ENCODE measurements around the gene LRRC27.
"Not testable (repeated sequence)": the region's sequence is repeated elsewhere in the genome, so short reads cannot be mapped to it uniquely, and the experiment has no call there.

The LRRC27 gene

DNA sequence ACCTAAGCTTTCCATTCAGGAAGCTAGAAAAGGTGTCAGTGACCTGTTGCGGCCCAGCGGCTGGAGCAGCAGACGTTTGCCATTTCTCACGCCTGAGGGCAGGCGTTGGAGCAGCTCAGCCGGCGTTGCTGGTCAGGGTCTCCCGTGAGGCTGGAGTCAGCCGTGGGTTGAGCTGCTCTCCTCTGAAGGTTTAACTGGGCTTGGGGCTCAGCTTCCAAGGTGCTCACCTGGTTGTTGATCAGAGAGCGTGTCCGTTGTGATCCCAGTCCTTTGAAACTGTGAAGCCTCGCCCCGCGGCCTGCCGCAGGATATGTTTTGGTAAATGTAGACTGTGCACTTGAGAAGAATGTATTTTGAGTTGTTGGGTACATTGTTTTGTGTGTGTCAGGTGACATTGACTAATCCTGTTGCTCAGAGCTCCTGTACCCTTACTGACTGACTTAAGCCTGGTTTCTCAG lies 44.4 kb downstream of the LRRC27 start:
- DNase-seq = no peak

DNA sequence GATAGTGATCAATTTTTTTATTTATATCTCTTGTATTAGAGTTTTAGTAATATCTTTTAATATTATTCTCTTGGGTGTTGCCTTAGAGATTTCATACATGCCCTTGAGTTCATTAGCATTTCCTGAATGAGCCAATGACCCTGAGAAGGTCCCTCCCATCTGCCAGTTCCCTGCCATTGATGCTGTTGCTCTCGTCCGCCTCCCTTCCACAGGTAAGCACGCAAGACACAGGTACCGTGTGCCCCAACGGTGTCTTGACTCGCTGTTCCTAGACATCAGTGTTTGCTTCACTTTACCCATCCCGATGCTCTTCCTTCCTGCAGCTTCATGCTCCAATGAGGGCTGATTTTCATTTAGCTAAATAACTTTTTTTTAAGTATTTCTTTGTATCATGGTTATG lies 45.3 kb downstream of the LRRC27 start:
- DNase-seq = no peak

DNA sequence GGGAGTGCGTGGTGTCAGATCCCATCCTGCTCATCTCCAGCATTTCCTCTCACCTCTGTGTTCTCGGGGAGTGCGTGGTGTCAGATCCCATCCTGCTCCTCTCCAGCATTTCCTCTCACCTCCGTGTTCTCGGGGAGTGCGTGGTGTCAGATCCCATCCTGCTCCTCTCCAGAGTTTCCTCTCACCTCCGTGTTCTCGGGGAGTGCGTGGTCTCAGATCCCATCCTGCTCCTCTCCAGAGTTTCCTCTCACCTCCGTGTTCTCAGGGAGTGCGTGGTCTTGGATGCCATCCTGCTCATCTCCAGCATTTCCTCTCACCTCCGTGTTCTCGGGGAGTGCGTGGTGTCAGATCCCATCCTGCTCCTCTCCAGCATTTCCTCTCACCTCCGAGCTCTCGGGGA lies 47.0 kb downstream of the LRRC27 start:
- DNase-seq = not testable (repeated sequence)

DNA sequence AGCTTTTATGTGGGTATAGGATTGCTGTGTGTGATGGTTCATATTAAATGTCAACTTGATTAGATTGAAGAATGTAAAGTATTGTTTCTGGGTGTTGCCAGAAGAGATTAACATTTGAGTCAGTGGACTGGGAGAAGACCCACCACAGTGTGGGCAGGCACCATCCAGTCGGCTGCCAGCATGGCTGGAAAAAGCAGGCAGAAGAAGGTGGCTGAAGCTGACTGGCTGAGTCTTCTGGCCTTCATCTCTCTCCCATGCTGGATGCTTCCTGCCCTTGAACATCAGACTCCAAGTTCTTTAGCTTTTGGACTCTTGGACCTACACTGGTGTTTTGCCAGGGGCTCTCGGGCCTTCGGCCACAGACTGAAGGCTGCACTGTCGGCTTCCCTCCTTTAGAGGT lies 49.0 kb downstream of the LRRC27 start:
- DNase-seq = not testable (repeated sequence)

DNA sequence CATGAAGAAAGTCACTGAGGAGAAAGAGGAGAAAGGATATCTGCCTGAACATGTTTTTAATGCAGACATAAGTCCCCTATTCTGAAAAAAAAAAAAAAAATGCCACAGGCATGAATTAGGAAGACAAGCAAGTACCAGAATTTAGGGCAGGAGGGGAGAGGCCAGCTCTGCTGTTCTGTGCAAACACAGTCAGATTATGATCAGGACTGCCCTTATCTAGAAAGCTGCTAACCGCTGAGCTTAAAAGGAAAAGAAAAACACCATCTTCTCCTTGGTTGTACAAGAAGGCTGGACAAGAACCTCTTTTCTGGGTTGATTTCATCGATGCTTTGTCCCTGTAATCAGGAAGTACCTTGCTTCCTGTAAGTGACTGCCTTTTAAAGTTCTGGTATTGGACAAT lies 49.7 kb downstream of the LRRC27 start:
- no peak for DNase-seq

DNA sequence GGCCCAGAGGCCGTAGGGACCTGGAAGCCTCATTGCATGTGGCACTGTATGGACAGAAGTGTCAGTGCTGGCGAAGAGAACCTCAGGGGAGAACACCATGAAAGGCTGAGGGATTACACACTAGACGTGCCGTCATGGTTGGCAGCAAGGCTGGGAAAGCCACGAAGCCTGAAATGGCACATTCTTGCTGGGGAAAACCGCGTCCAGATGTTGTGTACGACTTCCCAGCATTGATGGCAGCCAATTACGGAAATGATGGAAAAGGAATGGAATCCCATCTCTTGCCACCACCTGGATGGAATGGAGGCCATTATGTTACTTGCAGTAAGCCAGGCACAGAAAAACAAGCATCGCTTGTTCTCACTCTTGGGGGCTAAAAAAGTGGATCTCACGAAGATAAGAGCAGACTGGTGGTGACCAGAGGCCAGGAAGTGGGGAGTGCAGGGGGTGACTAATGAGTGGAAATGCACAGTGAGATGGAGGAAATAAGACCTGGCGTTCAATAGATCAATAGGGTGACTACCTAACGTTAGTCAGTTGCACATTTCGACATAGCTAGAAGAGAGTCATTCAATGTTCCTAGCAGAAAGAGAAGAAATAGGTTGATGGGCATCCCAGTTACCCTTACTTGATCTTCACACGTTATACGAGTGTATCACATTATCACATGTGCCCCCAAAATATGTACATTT lies 50.4 kb downstream of the LRRC27 start:
- DNase-seq = no peak

DNA sequence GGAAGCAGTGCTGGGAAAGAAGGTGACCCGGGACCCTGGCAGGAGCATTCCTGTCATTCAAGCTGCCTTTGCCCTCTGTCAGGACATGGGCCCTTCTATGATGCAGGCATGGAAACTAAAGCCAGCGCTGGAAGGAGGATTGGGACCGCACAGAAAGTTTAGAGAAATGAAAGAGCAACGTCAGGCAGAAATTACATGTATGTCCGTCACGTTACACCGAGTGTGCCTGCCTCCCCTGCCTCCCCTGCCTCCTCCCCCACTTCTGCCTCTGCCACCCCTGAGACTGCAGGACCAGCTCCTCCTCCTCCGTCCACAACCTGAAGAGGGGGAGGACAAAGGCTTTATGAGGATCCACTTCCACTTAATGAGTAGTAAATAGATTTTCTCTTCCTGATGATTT lies 51.1 kb downstream of the LRRC27 start:
- DNase-seq = no peak

DNA sequence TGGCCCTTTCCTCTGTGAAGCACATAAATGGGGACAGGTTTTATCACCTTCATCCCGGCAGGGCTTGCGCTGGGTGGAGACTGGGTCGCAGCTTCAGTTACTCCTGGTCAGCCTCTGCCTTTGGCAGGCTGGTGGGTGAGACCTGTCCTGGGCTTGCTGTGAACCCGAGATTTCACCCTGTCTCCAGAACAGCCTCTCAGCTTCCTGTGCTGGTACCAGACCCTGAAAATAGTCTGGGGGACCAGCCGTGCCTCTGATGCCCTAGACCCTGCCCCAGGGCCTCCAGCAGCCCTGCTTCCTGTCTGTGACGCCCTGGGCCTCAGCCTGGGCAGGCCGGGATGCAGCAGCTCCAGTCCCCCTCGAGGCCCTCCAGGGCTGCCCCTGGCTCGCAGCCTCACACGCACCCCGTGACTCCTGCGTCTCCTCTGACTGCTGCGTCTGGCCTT lies 51.8 kb downstream of the LRRC27 start:
- DNase-seq = no peak

DNA sequence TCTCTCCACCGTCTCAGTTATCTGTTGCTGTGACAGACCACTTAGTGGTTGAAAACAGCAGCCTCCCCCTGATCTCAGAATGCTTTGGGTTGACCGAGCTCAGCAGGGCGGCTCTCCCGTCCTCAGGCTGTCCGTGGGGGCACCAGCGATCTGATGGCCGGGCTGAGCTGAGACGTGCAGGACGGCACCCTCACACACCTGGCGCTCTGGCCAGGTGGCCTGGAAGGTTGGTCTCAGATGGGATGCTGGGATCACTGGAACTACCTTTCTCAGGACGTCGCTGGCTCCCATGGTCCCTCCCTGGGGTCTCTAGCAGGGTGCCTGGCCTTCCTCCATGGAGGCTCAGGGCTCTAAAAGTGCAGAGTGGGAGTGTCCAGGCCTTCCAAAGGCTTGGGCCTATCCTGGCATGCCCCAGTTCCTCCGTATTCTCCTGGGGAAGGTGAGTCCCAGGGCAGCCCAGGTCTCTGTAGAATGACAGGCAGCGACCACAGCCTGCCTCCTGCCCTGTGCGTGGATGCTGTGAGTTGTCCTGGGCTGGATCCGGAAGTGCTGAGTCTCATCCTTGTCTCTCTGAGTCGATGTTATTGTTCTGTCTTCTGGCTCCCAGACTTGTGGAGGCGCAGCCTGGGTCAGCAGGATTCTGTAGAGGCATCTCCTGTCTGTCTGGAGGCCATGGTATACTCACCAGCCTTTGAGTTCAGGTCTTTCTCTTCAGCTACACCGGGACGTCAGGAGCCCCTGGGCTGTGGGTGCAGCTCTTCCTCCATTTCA lies 52.8 kb downstream of the LRRC27 start:
- DNase-seq = no peak

DNA sequence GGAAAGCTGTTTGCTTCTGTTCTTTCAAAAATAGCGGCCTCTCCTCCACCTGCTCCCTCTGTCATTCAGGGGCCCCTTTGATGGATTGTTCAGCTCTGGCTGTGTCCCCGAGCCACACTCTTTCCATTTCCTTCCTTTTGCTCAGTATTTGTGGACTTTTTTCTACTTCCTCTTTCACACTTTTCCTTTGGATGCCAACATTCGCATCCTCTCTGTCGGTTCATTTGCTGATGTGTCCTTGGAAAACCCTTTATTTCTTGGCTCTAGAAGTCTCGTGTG lies 53.3 kb downstream of the LRRC27 start:
- DNase-seq = no peak

DNA sequence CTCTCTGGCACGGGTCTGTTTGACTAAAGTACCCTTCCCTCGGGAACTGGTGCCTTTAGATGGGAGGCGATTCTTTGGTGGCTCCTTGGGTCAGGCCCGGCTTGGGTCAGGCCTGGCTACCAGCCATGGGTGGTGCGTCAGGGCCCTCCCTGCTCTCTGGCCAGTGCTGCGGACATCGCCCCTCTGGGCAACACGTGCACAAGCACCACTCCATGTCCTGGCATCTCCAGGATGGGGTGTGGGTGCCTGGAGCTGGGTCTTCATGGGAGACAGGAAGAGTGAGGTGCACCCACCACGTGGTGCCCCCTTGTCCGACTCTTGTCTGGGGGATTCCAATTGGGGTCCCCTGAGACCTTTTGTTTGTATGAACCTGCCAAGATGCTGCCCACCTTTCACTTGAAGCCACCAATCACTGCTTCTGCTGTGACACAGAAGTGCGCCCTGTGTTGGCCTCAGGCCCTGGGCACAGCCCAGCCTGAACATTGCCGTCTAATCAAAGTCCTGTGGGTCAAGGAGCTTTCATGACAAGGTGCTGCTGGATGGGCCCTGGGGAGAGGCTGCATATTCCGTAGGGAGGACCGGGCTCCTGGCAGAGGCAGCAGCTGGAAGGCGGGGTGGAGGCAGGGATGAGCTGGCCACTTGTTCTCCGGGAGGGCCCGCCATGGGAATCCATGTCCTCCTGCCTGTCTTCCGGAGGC lies 53.9 kb downstream of the LRRC27 start:
- DNase-seq = no peak

DNA sequence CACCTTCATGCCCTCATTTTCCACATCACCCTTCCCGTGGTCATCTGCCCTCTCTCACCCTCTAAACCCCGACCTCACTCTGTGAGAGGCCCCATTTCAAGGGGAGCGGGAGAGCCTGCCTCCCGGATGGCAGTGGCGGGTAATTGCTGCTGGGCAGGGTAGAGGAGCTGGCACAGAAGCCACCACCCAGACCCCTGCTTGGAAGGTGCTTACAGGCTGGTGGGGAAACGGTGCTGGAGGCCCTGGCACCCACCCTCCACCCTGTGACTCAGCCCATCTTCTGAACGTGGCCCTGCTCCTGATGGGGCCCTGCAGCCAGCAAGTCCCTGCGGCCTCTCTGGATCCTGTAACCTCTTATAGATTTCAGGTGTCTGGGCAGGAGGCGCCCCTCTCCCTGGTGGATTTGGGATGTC lies 54.4 kb downstream of the LRRC27 start:
- DNase-seq = no peak

DNA sequence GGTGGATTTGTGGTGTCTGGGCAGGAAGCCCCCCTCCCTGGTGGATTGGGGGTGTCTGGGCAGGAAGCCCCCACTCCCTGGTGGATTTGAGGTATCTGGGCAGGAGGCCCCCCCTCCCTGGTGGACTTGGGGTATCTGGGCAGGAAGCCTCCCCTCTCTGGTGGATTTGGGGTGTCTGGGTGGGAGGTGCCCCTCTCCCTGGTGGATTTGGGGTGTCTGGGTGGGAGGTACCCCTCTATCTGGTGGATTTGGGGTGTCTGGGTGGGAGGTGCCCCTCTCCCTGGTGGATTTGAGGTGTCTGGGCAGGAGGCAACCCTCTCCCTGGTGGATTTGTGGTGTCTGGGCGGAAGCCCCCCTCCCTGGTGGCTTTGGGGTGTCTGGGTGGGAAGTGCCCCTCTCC lies 54.9 kb downstream of the LRRC27 start:
- DNase-seq = not testable (repeated sequence)

DNA sequence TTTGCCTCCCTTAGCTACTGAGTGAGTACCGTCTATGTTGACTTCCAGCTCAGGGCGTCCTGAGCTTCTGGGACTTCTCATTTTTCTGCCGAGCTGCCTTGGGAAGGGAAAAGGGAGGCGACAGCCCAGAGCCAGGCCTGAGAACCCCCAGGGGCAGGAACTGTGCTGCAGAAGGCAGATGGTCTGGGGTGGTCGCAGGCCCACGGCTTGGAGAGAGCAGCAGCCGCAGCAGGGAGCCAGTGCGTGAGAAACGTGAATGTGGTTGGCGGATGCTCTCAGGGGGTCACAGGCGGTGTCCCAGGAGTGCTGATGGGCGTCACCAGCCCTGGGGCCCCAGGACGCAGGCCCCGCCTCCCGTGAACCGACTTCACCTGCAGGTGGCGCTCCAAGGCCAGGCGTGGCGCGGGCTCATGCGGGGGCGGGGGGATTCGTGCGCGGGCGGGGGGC lies 55.8 kb downstream of the LRRC27 start:
- peak; percentile 46 for DNase-seq

DNA sequence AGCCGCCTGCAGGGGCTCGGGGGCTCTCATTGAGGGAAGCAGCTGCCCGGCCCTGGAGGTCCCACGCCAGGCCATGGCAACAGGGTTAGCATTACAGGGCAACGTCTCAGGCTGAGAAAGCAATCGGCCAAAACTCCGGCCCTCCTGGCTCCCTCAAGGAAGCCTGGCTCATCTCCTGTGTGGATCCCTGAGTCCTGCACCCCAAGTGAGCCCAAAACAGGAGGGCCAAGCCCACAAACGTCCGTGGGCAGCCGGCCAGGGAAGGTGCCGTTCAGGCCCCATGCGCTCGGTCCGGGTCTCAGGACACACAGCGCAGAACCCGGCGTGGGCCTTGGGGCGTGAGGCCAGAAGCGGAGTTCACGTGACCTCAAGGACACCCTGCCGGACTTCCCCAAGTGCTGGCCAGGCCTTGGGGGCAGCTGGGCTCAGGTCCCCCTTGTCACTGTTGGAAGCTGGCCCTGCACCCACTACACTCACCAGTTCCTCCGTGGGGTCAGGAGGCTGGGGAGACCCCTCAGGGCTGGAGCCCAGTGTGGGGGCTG lies 57.0 kb downstream of the LRRC27 start:
- no peak for DNase-seq

DNA sequence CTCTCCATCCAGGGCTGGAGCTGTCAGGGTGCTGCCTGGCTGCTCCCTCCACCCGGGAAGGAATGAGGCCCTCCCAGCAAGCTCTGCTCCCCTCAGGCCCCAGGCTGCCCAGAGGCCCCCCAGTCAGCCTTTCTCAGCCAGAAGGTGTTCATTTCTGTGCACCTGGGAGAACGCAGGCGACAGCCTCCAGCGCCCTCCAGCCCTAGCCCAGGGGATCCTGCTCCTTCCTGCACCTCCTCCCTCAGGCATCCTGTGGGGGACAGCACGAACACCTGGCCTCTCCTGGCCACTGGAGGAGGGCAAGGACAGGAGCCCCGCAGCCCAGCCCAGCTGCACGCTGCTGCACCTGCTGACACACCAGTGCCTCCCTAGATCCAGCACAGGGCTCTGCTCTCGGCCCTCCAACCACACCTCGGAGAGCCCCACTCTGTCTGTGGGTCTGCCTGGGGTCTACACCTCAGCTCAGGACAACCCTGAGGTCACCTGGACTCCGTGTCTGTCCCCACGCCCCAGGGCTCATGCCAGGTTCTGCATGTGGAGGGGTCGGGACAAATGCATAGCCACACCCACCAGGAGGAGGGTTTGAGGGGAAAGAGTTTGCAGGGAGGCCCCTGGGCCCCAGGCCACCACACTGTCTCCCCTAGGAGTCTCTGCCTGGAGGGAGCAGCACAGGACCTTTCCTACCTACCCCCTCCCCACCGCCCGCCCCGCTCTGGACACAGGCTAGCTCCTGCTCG lies 57.6 kb downstream of the LRRC27 start:
- no peak for DNase-seq

DNA sequence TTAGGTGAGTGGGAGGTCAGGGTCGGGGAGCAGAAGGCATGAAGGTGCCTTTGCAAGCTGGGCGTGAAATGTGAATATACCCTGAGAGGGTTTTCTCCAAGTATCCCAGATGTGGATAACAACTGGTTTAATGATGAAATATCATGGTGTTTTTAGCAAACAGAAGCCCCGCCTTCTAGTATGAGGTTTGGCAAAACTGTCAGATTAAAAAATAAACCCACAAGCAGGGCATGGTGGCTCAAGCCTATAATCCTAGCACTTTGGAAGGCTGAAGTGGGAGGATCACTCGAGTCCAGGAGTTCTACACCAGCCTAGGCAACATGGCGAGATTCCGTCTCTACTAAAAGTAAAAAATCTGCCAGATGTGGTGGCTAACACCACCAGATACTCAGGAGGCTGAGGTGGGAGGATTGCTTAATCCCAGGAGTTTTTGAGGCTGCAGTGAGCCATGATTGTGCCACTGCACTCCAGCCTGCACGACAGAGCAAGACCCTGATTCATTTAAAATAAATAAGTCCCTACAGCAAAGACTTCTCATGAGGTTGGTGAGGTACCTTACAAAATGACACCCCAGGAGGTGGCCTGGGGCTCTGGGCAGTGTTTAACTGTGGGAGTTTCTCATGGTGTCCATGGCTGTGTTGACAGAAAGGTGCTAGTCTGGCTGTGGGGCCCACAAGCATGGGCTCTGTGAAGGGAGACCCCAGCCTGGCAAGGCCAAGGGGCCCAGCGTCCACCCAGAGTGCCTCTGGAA lies 58.4 kb downstream of the LRRC27 start:
- no peak for DNase-seq

DNA sequence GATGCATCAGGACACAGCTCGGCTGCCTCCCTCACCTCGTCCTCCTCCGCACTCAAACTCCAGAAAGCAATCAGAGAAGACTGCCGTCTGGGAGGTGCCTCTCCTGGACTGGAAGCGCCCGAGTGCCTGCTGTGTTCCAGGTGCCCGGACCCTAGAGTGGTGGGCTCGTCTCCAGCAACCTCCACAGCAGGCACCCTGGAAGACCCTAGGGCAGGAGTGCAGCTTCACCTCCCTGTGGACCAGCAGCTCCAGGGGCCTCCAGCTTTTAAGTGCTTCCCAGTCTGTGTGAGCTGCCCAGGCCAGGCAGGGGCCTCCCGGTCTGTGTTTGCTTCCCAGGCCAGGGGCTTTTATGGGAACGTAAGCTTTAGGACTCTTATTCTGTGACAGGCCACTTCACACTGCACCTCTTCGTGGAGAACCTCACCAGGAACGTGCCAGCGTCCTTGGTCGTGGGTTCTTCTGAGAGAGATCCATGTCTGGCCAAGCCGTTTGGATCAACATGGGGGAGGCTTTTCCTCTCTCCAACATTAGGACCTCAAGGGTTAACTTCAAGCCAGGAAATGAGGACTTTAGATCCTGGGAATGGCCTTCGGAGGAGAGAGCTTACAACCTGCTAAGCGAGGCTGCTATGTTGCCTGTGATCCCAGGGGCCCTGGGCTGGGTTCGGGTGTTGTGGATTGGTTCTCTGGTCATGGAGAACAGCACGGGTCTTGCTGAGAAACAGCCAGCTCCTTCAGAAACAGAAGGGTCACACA lies 59.1 kb downstream of the LRRC27 start:
- DNase-seq = no peak

DNA sequence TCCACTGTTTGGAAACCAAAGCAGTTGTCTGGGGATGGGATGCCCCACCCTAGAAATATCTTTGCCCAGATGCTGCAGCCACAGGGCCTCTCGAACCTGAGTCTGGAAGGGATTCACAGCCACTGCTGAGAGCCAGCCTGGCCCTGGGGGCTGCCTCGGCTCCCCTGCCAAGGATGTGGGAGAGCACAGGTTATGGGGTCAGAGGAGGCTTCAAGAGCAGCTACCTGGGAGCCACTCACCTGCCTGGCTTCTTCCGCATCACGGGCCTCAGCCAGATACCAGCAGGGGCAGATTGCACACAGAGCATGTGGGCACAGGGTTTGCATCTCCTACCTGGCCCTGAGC lies 59.7 kb downstream of the LRRC27 start:
- no peak for DNase-seq

DNA sequence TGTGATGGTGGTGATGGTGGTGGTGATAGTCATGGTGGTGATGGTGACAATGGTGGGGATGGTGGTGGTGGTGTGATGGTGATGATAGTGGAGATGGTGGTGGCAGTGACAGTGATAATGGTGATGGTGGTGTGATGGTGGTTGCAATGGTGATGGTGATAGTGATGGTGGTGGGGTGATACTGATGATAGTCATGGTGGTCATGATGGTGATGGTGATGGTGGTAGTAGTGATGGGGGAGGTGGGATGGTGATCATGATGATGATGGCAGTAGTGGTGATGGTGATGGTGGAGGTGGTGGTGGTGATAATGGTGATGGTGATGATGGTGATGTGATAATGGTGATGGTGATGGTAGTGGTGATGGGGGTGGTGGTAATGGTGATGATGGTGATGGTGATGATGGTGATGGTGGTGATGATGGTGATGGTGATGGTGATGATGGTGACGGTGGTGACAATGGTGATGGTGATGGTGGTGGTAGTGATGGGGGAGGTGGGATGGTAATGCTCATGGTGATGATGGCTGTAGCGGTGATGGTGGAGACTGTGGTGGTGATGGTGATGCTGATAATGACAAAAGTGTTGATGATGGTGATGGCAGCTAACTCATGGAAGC lies 60.3 kb downstream of the LRRC27 start:
- no peak for DNase-seq

All from activated CD4-positive, alpha-beta T cell treated with anti-CD3 and anti-CD28 coated beads, Interleukin-2, amount 50 U/mL, for 16 hours (primary cell).